GM12878 (cell line): ENCODE data around the gene PPP1R9B. TPM values are rescaled to one million over a fixed set of nuclear protein-coding genes. Genes with fewer than 3 reads are reported as not detected.

Experiments used
- BCL3 ChIP-seq: IDR thresholded peaks from 2 replicates; pipeline ENCODE4 v1.6.1; 2011; ENCODE audit warnings: borderline replicate concordance, low read depth, mild to moderate bottlenecking, moderate library complexity, low read length; ENCODE audit not compliant: insufficient read depth, poor library complexity, severe bottlenecking
- BHLHE40 ChIP-seq, 2 experiments: fragments of 450-650 bp in 1 of 2; IDR thresholded peaks; 2 replicates each; pipeline ENCODE4 v1.6.1; 2011 to 2017; ENCODE audit warnings: low read depth in 2 of 2, borderline replicate concordance in 1 of 2, improper control_type of control experiment in 1 of 2, low read length in 1 of 2, mild to moderate bottlenecking in 1 of 2
- DPF2 ChIP-seq: fragments of 450-650 bp; IDR thresholded peaks from 2 replicates; pipeline ENCODE4 v1.6.1; 2017; ENCODE audit warnings: mild to moderate bottlenecking
- EP300 ChIP-seq, 2 experiments: fragments of 150-350 bp in 1 of 2; IDR thresholded peaks; 2 replicates each; pipeline ENCODE4 v1.6.1; 2011 to 2012; ENCODE audit warnings: low read depth in 2 of 2, low read length in 2 of 2, borderline replicate concordance in 1 of 2, improper control_type of control experiment in 1 of 2, inconsistent platforms in 1 of 2; ENCODE audit not compliant: control insufficient read depth in 1 of 2
- ETV6 ChIP-seq, 2 experiments: fragments of 450-650 bp in 1 of 2; IDR thresholded peaks in 1 of 2; conservative IDR thresholded peaks in 1 of 2; 2 replicates each; pipeline ENCODE4 v1.6.1; 2014; ENCODE audit warnings: antibody characterized with exemption in 1 of 2, borderline replicate concordance in 1 of 2, low read depth in 1 of 2, mild to moderate bottlenecking in 1 of 2, moderate library complexity in 1 of 2
- IKZF1 ChIP-seq: fragments of 450-650 bp; conservative IDR thresholded peaks from 2 replicates; pipeline ENCODE4 v1.6.1; 2017; ENCODE audit warnings: antibody characterized with exemption, mild to moderate bottlenecking
- KAT2A ChIP-seq: conservative IDR thresholded peaks from 2 replicates; pipeline ENCODE4 v1.6.1; 2011; ENCODE audit warnings: low read depth, low read length; ENCODE audit not compliant: control insufficient read depth
- KLF5 ChIP-seq: fragments of 450-650 bp; IDR thresholded peaks from 2 replicates; pipeline ENCODE4 v1.6.1; 2014; ENCODE audit warnings: mild to moderate bottlenecking; ENCODE audit not compliant: partially characterized antibody
- MLLT1 ChIP-seq: fragments of 450-650 bp; IDR thresholded peaks from 2 replicates; pipeline ENCODE4 v1.6.1; 2016; ENCODE audit warnings: mild to moderate bottlenecking
- POLR2AphosphoS2 ChIP-seq: IDR thresholded peaks from 2 replicates; pipeline ENCODE4 v1.6.1; 2011; ENCODE audit warnings: low read depth, mild to moderate bottlenecking, low read length, improper control_type of control experiment, moderate library complexity
- POLR2AphosphoS5 ChIP-seq: IDR thresholded peaks from 2 replicates; pipeline ENCODE4 v1.6.1; 2011; ENCODE audit warnings: mild to moderate bottlenecking, low read length, inconsistent platforms
- RAD21 ChIP-seq: IDR thresholded peaks from 2 replicates; pipeline ENCODE4 v1.6.1; 2011; ENCODE audit warnings: mild to moderate bottlenecking, low read depth, low read length, moderate library complexity; ENCODE audit not compliant: insufficient read depth
- SMARCA5 ChIP-seq: fragments of 450-650 bp; IDR thresholded peaks from 2 replicates; pipeline ENCODE4 v1.6.1; 2017; ENCODE audit warnings: mild to moderate bottlenecking
- SUPT20H ChIP-seq: IDR thresholded peaks from 2 replicates; pipeline ENCODE4 v1.6.1; 2011; ENCODE audit warnings: low read depth, mild to moderate bottlenecking, low read length, moderate library complexity, borderline replicate concordance; ENCODE audit not compliant: control insufficient read depth
- TBL1XR1 ChIP-seq: IDR thresholded peaks from 2 replicates; pipeline ENCODE4 v1.6.1; 2012; ENCODE audit warnings: low read depth, low read length, improper control_type of control experiment
- YBX1 ChIP-seq: fragments of 450-650 bp; IDR thresholded peaks from 2 replicates; pipeline ENCODE4 v1.6.1; 2016; ENCODE audit warnings: antibody characterized with exemption
- polyA plus RNA-seq, 11 experiments: library from polyadenylated mRNA; depleted of rRNA in 4 of 11; unstranded in 6 of 11; stranded (reverse) in 5 of 11; fragments of >200 nt; fragmentation: Nextera tagmentation in 4 of 11; fragmentation: Illumina TruSeq in 1 of 11; extraction: Ambion mirVana in 4 of 11; extraction: Trizol in 1 of 11; gene quantifications; 1 replicate in 1 of 11; 2 replicates in 10 of 11; pipeline versions ENCODE4 v1.2.1 to v1.2.3, GENCODE V29; 2011 to 2016; ENCODE audit warnings: inconsistent platforms in 2 of 11, missing spikeins in 2 of 11, low read depth in 1 of 11
- total RNA-seq, 4 experiments: library from RNA; depleted of rRNA in 3 of 4; stranded (reverse); fragments of >200 nt in 3 of 4; fragmentation: Illumina TruSeq in 1 of 4; extraction: Trizol in 1 of 4; gene quantifications; 2 replicates each; pipeline versions ENCODE4 v1.2.1 to v1.2.3, GENCODE V29; 2013 to 2021

PPP1R9B gene
- total and polyA plus RNA-seq, 10 of the 15 experiments (the other 5 are each of a cell fraction or from before 2014, with no cell fraction given) = 0.20 to 107 (median 37.5) TPM

- TF ChIP-seq EP300 (IDR thresholded peaks at IDR 0.05; ENCODE audit: borderline replicate concordance in 1 of 2, control insufficient read depth in 1 of 2, low read depth in 2 of 2, low read length in 2 of 2) (0 out of 4 replicates have a peak, but pooled peaks of 1 of the 2 experiments have one; percentile 8), KLF5 (no peak), KAT2A (no peak), SUPT20H (no peak), SMARCA5 (peak; percentile 49; the same call in 1 of the 2 replicates), YBX1 (no peak), ETV6 (conservative IDR thresholded peaks at IDR 0.05 in 1 of 2, IDR thresholded peaks at IDR 0.05 in 1 of 2; ENCODE audit: borderline replicate concordance in 1 of 2, low read depth in 1 of 2) (peak in 1 of 2 experiments; percentile 77; a peak in 2 of 4 replicates), TBL1XR1 (no peak), BCL3 (no peak), RAD21 (no peak), DPF2 (peak; percentile 78; the same call in 1 of the 2 replicates), POLR2AphosphoS2 (no peak), POLR2AphosphoS5 (no peak), IKZF1 (peak; percentile 95), BHLHE40 (IDR thresholded peaks at IDR 0.05; ENCODE audit: borderline replicate concordance in 1 of 2, low read depth in 2 of 2, low read length in 1 of 2) (peak; percentile 63 to 79; a peak in 3 of 4 replicates), MLLT1 (peak; percentile 58; the same call in 1 of the 2 replicates)
Observed at GRCh38 chr17:50183421-50183994, 33.0 kb upstream of the PPP1R9B start (continued).
